Measurements from ENCODE around the gene KCNH2.

KCNH2 gene

DNA sequence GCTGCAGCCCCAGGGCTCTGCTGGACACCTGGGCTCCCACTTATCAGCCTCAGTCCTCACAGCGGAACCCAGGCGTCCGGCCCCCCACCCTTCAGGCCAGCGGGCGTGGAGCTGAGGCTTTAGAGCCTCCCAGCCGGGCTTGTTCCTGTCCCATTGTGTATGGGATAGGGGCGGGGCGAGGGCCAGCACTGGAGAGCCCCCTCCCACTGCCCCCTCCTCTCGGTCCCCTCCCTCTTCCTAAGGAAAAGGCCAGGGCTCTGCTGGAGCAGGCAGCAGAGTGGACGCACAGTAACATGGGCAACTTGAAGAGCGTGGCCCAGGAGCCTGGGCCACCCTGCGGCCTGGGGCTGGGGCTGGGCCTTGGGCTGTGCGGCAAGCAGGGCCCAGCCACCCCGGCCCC, 15.4 kb upstream of the KCNH2 start:
- Histone ChIP-seq H3K4me2 (ENCODE audit: low read length) (no peak overlapping the region), H3F3A (ENCODE audit: control insufficient read depth, insufficient read depth) (no peaks in the 10 kb centered on the region), H3K4me3 (ENCODE audit: low read length) (no peak overlapping the region), H3K9me3 (ENCODE audit: control insufficient read depth, insufficient read depth, low read length) (no peaks in the 10 kb centered on the region), H3K79me2 (ENCODE audit: control insufficient read depth, low read length) (no peaks in the 10 kb centered on the region), H3K27ac (ENCODE audit: low read depth, low read length) (no peak overlapping the region), H3K9me2 (replicated peaks; ENCODE audit: control insufficient read depth, low read length) (no peaks in the 10 kb centered on the region), H3K27me3 (ENCODE audit: control insufficient read depth, low read length) (peaks cover 23% of the 10 kb centered on the region), H3K36me3 (ENCODE audit: control insufficient read depth, low read length) (no peaks in the 10 kb centered on the region), H4K20me1 (ENCODE audit: control insufficient read depth, insufficient read depth, low read depth, low read length) (no peaks in the 10 kb centered on the region; the same call in 1 of the 2 replicates), H3K4me1 (ENCODE audit: control insufficient read depth, low read length) (peaks cover 15% of the 10 kb centered on the region)
- TF ChIP-seq, protein P1, sequence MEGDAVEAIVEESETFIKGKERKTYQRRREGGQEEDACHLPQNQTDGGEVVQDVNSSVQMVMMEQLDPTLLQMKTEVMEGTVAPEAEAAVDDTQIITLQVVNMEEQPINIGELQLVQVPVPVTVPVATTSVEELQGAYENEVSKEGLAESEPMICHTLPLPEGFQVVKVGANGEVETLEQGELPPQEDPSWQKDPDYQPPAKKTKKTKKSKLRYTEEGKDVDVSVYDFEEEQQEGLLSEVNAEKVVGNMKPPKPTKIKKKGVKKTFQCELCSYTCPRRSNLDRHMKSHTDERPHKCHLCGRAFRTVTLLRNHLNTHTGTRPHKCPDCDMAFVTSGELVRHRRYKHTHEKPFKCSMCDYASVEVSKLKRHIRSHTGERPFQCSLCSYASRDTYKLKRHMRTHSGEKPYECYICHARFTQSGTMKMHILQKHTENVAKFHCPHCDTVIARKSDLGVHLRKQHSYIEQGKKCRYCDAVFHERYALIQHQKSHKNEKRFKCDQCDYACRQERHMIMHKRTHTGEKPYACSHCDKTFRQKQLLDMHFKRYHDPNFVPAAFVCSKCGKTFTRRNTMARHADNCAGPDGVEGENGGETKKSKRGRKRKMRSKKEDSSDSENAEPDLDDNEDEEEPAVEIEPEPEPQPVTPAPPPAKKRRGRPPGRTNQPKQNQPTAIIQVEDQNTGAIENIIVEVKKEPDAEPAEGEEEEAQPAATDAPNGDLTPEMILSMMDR (IDR thresholded peaks at IDR 0.05; ENCODE audit: low read depth, low read length, poor library complexity, severe bottlenecking), result no peak
- no peak for TF ChIP-seq EZH2phosphoT487 (IDR thresholded peaks at IDR 0.05; ENCODE audit: borderline replicate concordance, low read length)

DNA sequence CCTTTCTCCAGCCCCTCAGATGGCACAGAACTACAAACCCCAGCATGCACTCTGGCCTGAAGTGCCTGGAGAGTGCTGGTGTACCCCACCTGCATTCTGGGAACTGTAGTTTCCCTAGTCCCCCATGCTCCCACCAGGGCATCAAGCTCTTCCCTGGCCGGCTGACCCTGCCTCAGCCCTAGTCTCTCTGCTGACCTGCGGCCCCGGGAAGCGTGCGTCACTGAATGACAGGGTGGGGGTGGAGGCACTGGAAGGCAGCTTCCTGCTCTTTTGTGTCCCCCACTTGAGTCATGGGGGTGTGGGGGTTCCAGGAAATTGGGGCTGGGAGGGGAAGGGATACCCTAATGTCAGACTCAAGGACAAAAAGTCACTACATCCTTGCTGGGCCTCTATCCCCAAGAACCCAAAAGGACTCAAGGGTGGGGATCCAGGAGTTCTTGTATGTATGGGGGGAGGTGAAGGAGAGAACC, 14.7 kb upstream of the KCNH2 start:
- Histone ChIP-seq H4K20me1 (ENCODE audit: control insufficient read depth, insufficient read depth, low read depth, low read length) (no peaks in the 10 kb centered on the region; the same call in 1 of the 2 replicates), H3K36me3 (ENCODE audit: control insufficient read depth, low read length) (no peaks in the 10 kb centered on the region), H3K9me3 (ENCODE audit: control insufficient read depth, insufficient read depth, low read length) (no peaks in the 10 kb centered on the region), H3K27me3 (ENCODE audit: control insufficient read depth, low read length) (peaks cover 28% of the 10 kb centered on the region), H3K79me2 (ENCODE audit: control insufficient read depth, low read length) (no peaks in the 10 kb centered on the region), H3K4me2 (ENCODE audit: low read length) (no peak overlapping the region), H3K9me2 (replicated peaks; ENCODE audit: control insufficient read depth, low read length) (no peaks in the 10 kb centered on the region), H3F3A (ENCODE audit: control insufficient read depth, insufficient read depth) (no peaks in the 10 kb centered on the region), H3K27ac (ENCODE audit: low read depth, low read length) (no peak overlapping the region), H3K4me3 (ENCODE audit: low read length) (no peak overlapping the region), H3K4me1 (ENCODE audit: control insufficient read depth, low read length) (peaks cover 20% of the 10 kb centered on the region)
- no peak for TF ChIP-seq EZH2phosphoT487 (IDR thresholded peaks at IDR 0.05; ENCODE audit: borderline replicate concordance, low read length)
- TF ChIP-seq, protein P1 (IDR thresholded peaks at IDR 0.05; ENCODE audit: low read depth, low read length, poor library complexity, severe bottlenecking), result no peak

DNA sequence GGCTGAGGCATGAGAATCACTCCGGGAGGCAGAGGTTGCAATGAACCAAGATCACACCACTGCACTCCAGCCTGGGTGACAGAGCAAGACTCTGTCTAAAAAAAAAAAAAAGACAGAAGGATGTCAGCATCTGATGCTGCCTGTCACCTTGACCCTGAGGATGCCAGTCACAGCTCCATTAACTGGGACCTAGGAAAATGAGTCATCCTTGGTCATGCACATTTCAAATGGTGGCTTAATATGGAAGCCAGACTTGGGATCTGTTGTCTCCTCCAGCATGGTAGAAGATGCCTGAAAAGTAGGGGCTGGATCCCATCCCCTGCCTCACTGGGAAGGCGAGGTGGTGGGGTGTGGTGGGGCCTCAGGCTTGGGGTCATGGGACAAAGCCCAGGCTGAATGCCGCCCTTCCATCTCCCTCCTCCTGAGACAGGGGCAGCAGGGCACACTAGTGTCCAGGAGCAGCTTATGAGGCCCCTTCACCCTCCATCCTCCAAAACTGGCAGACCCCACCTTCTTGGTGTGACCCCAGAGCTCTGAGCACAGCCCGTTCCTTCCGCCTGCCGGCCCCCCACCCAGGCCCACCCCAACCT, 14.0 kb upstream of the KCNH2 start:
- no peak for TF ChIP-seq EZH2phosphoT487 (IDR thresholded peaks at IDR 0.05; ENCODE audit: borderline replicate concordance, low read length)
- TF ChIP-seq, protein P1 (IDR thresholded peaks at IDR 0.05; ENCODE audit: low read depth, low read length, poor library complexity, severe bottlenecking), result no peak
- Histone ChIP-seq H3K27me3 (ENCODE audit: control insufficient read depth, low read length) (peaks cover 28% of the 10 kb centered on the region), H3K9me2 (replicated peaks; ENCODE audit: control insufficient read depth, low read length) (no peaks in the 10 kb centered on the region), H3K4me1 (ENCODE audit: control insufficient read depth, low read length) (peaks cover 20% of the 10 kb centered on the region), H3K27ac (ENCODE audit: low read depth, low read length) (no peak overlapping the region), H3K4me2 (ENCODE audit: low read length) (no peak overlapping the region), H3K79me2 (ENCODE audit: control insufficient read depth, low read length) (no peaks in the 10 kb centered on the region), H3K9me3 (ENCODE audit: control insufficient read depth, insufficient read depth, low read length) (no peaks in the 10 kb centered on the region), H4K20me1 (ENCODE audit: control insufficient read depth, insufficient read depth, low read depth, low read length) (no peaks in the 10 kb centered on the region), H3K4me3 (ENCODE audit: low read length) (no peak overlapping the region), H3F3A (ENCODE audit: control insufficient read depth, insufficient read depth) (no peaks in the 10 kb centered on the region), H3K36me3 (ENCODE audit: control insufficient read depth, low read length) (no peaks in the 10 kb centered on the region)
